ENCODE results near the gene PSMD14.

PSMD14 gene

GRCh38 chr2:161438598-161438997 is 130.4 kb downstream of the PSMD14 start:
- TF ChIP-seq POLR2AphosphoS5 (IDR thresholded peaks at IDR 0.05; ENCODE audit: low read depth, low read length): no peak
- no peak for TF ChIP-seq POLR2A (IDR thresholded peaks at IDR 0.05; ENCODE audit: low read depth, low read length)
- TF ChIP-seq TAF1 (IDR thresholded peaks at IDR 0.05; ENCODE audit: borderline replicate concordance, low read depth, low read length): no peak
- FAIRE-seq: no peak
- no peak for DNase-seq (ENCODE audit: insufficient read length)

DNA sequence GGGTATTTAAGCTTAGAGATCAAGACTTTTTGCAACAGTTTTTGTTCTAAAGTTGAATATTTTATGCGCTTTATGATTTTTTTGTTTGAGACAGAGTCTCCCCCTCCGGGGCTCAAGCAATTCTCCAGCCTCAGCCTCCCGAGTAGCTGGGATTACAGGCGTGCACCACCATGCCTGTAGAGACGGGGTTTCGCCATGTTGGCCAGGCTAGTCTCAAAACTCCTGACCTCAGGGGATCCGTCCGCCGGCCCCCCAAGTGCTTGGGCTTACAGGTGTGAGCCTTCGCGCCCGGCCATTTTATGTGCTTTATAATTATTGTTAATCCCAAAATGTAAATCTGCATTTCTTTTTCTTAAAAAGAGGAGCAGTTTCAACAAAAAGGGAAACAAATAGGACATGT is 136.9 kb downstream of the PSMD14 start:
- no peak for TF ChIP-seq POLR2AphosphoS5 (IDR thresholded peaks at IDR 0.05; ENCODE audit: low read depth, low read length)
- TF ChIP-seq TAF1 (IDR thresholded peaks at IDR 0.05; ENCODE audit: borderline replicate concordance, low read depth, low read length): no peak
- DNase-seq (ENCODE audit: insufficient read length) (no peak), FAIRE-seq (no peak)

DNA sequence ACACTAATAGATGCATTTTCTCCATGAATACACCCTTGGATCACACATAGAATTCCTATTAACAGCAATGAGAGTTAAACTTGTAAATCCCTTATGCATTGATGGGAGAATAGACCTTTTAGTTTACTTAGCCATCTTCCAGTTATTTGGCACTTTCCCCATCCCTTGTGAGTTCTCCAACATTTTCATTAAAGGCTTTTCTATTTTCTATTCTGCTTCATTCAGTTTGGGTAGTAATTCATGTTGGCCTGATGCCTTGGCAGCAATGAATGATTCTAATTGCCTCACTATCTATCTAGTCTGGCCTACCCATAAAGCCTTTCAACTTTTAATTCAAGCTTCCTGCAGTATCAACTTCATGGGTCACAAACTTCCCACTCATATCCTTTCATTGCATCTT is 140.2 kb downstream of the PSMD14 start:
- no peak for FAIRE-seq

More for the DNA sequence above, 140.2 kb downstream of the PSMD14 start:
- TF ChIP-seq TAF1 (IDR thresholded peaks at IDR 0.05; ENCODE audit: borderline replicate concordance, low read depth, low read length) (no peak), POLR2AphosphoS5 (IDR thresholded peaks at IDR 0.05; ENCODE audit: low read depth, low read length) (no peak), POLR2A (IDR thresholded peaks at IDR 0.05; ENCODE audit: low read depth, low read length) (no peak)
- DNase-seq (ENCODE audit: insufficient read length): no peak

All from GM12892 (cell line).